PC-3 (cell line): Measurements from ENCODE around the gene TMEM132E. TPM values are rescaled to one million over a fixed set of nuclear protein-coding genes. Genes with fewer than 3 reads are reported as not detected.

Experiments used
- ATAC-seq: fragments of 200-7000 bp; cut with Tn5 transposase; 2 replicates; pipeline ENCODE4 v1.9.1; 2020; ENCODE audit warnings: mild to moderate bottlenecking, moderate library complexity
- Bru-seq: library from RNA; stranded (reverse); fragments of 400-500 nt; gene quantifications from one replicate; lab custom pipeline; 2021; lab: Mats Ljungman, UMichigan
- BruChase-seq, 2 experiments: library from RNA; stranded (reverse); fragments of 400-500 nt; gene quantifications; one replicate each; lab custom pipeline; 2021; lab: Mats Ljungman, UMichigan
- BruUV-seq: library from RNA; stranded (reverse); fragments of 400-500 nt; replicated peaks from 2 replicates; lab custom pipeline; 2021; lab: Mats Ljungman, UMichigan
- CTCF ChIA-PET: fragments of 300-600 bp; sonication (Branson Sonifier 250); formaldehyde crosslinking; loops from one replicate; lab custom pipeline; 2022; ENCODE audit warnings: antibody characterized with exemption; lab: Charles Lee
- POLR2A ChIA-PET: fragments of 300-600 bp; sonication (Branson Sonifier 250); formaldehyde crosslinking; loops from one replicate; lab custom pipeline; 2022; ENCODE audit warnings: antibody characterized with exemption; ENCODE audit not compliant: unreplicated experiment; lab: Charles Lee
- DNase-seq: peaks from one replicate; pipeline ENCODE4 v3.0.0-alpha.2; 2015
- H2AFZ ChIP-seq: fragments of 300-600 bp; sonication (generic); 2 replicates; pipeline ENCODE4 v1.6.0; 2016; ENCODE audit warnings: antibody characterized with exemption, low read length
- H3F3A ChIP-seq: fragments of 300-600 bp; sonication (generic); one replicate; pipeline ENCODE4 v1.6.0; 2017; ENCODE audit warnings: antibody characterized with exemption, low read length, control low read depth, mild to moderate bottlenecking; ENCODE audit not compliant: unreplicated experiment
- H3K27ac ChIP-seq: fragments of 300-600 bp; sonication (generic); 2 replicates; pipeline ENCODE4 v1.5.1; 2016; ENCODE audit warnings: mild to moderate bottlenecking, low read length
- H3K27me3 ChIP-seq: fragments of 300-600 bp; sonication (generic); 2 replicates; pipeline ENCODE4 v1.6.1; 2016; ENCODE audit warnings: low read length, mixed read lengths
- H3K36me3 ChIP-seq: fragments of 300-600 bp; sonication (generic); 2 replicates; pipeline ENCODE4 v1.6.1; 2016; ENCODE audit warnings: low read depth, mixed run types, low read length, mixed read lengths
- H3K4me1 ChIP-seq: fragments of 300-600 bp; sonication (generic); 2 replicates; pipeline ENCODE4 v1.5.1; 2016; ENCODE audit warnings: low read length; ENCODE audit not compliant: insufficient read depth
- H3K4me2 ChIP-seq: fragments of 300-600 bp; sonication (generic); 2 replicates; pipeline ENCODE4 v1.6.0; 2016; ENCODE audit warnings: low read length
- H3K4me3 ChIP-seq: fragments of 300-600 bp; sonication (generic); 2 replicates; pipeline ENCODE4 v1.5.1; 2016; ENCODE audit warnings: mild to moderate bottlenecking, low read length, mixed read lengths
- H3K79me2 ChIP-seq: fragments of 300-600 bp; sonication (generic); 2 replicates; pipeline ENCODE4 v1.6.1; 2017; ENCODE audit warnings: low read length, mixed read lengths
- H3K9ac ChIP-seq: fragments of 300-600 bp; sonication (generic); 2 replicates; pipeline ENCODE4 v1.6.0; 2016; ENCODE audit warnings: mild to moderate bottlenecking, low read length
- H3K9me2 ChIP-seq: fragments of 300-600 bp; sonication (generic); replicated peaks from 2 replicates; pipeline ENCODE4 v1.6.1; 2016; ENCODE audit warnings: mixed run types, low read length, mixed read lengths
- H3K9me3 ChIP-seq: fragments of 300-600 bp; sonication (generic); 2 replicates; pipeline ENCODE4 v1.6.1; 2016; ENCODE audit warnings: low read length, mixed read lengths
- H4K20me1 ChIP-seq: fragments of 300-600 bp; sonication (generic); 2 replicates; pipeline ENCODE4 v1.6.1; 2016; ENCODE audit warnings: low read length, mixed read lengths
- CTCF ChIP-seq: fragments of 300-600 bp; sonication (generic); conservative IDR thresholded peaks from 2 replicates; pipeline ENCODE4 v1.5.1; 2017; ENCODE audit warnings: antibody characterized with exemption, low read depth, mild to moderate bottlenecking, low read length
- EZH2 ChIP-seq: fragments of 300-600 bp; sonication (generic); IDR thresholded peaks from one replicate; pipeline ENCODE4 v1.6.1; 2017; ENCODE audit warnings: antibody characterized with exemption, mild to moderate bottlenecking, low read length; ENCODE audit not compliant: unreplicated experiment
- EZH2phosphoT487 ChIP-seq: fragments of 300-600 bp; sonication (generic); IDR thresholded peaks from 2 replicates; pipeline ENCODE4 v1.6.1; 2018; ENCODE audit warnings: mild to moderate bottlenecking, antibody characterized with exemption, low read length, borderline replicate concordance
- intact Hi-C: fragments of 100-400 bp; cut with micrococcal nuclease; formaldehyde crosslinking; loops from 2 replicates; pipeline ENCODE4 v1.9.0; 2023
- long read RNA-seq: library from polyadenylated mRNA; unstranded; transcript quantifications from one replicate; pipeline ENCODE4 v2.0.0, GENCODE V29; 2021; ENCODE audit not compliant: unreplicated experiment
- total RNA-seq: library from RNA; depleted of rRNA; stranded (reverse); fragments of >200 nt; gene quantifications from 2 replicates; pipeline ENCODE4 v1.2.3, GENCODE V29; 2014; rRNA removed

The TMEM132E gene
- not detected in 2 replicates for total RNA-seq
- percentile 4 among the genes with signal in this experiment for Bru-seq, nascent RNA
- not detected for BruChase-seq, experiment 1, labeled RNA remaining after a 6-hour chase
- BruChase-seq, experiment 2, labeled RNA remaining after a 2-hour chase = not detected
- long read RNA-seq = 0 reads

- Histone ChIP-seq H3K79me2 (no peaks in the 10 kb centered on the region), H3K27ac (no peak within 1 kb of the TSS), H3K36me3 (no peaks in the 10 kb centered on the region), H3K9me3 (no peaks in the 10 kb centered on the region), H3F3A (no peaks in the 10 kb centered on the region), H3K9me2 (no peaks in the 10 kb centered on the region), H3K4me3 (no peak within 1 kb of the TSS), H3K27me3 (peaks cover 63% of the 10 kb centered on the region), H4K20me1 (no peaks in the 10 kb centered on the region), H2AFZ (no peak within 1 kb of the TSS), H3K4me1 (no peaks in the 10 kb centered on the region), H3K9ac (no peak within 1 kb of the TSS), H3K4me2 (no peak within 1 kb of the TSS)
- POLR2A ChIA-PET = no interaction called here
- no peak for TF ChIP-seq EZH2phosphoT487
- TF ChIP-seq EZH2 = no peak
- no peak for TF ChIP-seq CTCF
- intact Hi-C loops = no loop called here
- DNase-seq = no peak
- CTCF ChIA-PET = no interaction called here
- no peak for ATAC-seq
- BruUV-seq = no TSS peak
Observed at GRCh38 chr17:34579017-34579946, at the start of gene TMEM132E. TSS of gene TMEM132E (plus strand) at chr17:34579582. CDS start at chr17:34581077, 1,495 bp downstream.

GRCh38 chr17:34530918-34531317 is 48.5 kb upstream of the TMEM132E start:
- Histone ChIP-seq H3F3A (no peaks in the 10 kb centered on the region), H3K4me1 (no peaks in the 10 kb centered on the region), H3K27ac (no peak overlapping the region), H3K4me2 (no peak overlapping the region), H3K9ac (no peak overlapping the region), H3K9me2 (no peaks in the 10 kb centered on the region), H4K20me1 (no peaks in the 10 kb centered on the region), H2AFZ (no peak overlapping the region), H3K79me2 (no peaks in the 10 kb centered on the region), H3K27me3 (no peaks in the 10 kb centered on the region), H3K4me3 (no peak overlapping the region), H3K36me3 (no peaks in the 10 kb centered on the region), H3K9me3 (no peaks in the 10 kb centered on the region)
- POLR2A ChIA-PET = no interaction called here
- TF ChIP-seq CTCF (no peak), EZH2 (no peak), EZH2phosphoT487 (no peak)
- CTCF ChIA-PET = no interaction called here
- DNase-seq (no peak), ATAC-seq (no peak)
- intact Hi-C loops = no loop called here
- BruUV-seq = no TSS peak
